Fibroblast of skin of scalp (primary cell): ENCODE data around the gene RBM10.
A peak's percentile ranks its signal among the peaks of the same experiment; 100 is the strongest.

Experiments
- DNase-seq: peaks from one replicate; pipeline ENCODE4 v3.0.0-alpha.2; 2013

The RBM10 gene

GRCh38 chrX:47178337-47178736, 33.3 kb downstream of the RBM10 start:
- no peak for DNase-seq

- peak; percentile 26 for DNase-seq
These were observed 34.4 kb downstream of the RBM10 start for GRCh38 chrX:47179221-47179927.

- no peak for DNase-seq
These were observed 34.9 kb downstream of the RBM10 start for GRCh38 chrX:47179928-47180255.

GRCh38 chrX:47180346-47180745, 35.3 kb downstream of the RBM10 start:
- no peak for DNase-seq

GRCh38 chrX:47181301-47181700, 36.3 kb downstream of the RBM10 start:
- no peak for DNase-seq

GRCh38 chrX:47182106-47182700, 37.2 kb downstream of the RBM10 start:
- no peak for DNase-seq

GRCh38 chrX:47184486-47184885, 39.5 kb downstream of the RBM10 start:
- DNase-seq = no peak

GRCh38 chrX:47185241-47185640, 40.2 kb downstream of the RBM10 start:
- no peak for DNase-seq

- no peak for DNase-seq
These were observed 41.2 kb downstream of the RBM10 start for GRCh38 chrX:47186096-47186740.

GRCh38 chrX:47187106-47187677, 42.2 kb downstream of the RBM10 start:
- DNase-seq = no peak

GRCh38 chrX:47189906-47190305, 44.9 kb downstream of the RBM10 start:
- DNase-seq = no peak

GRCh38 chrX:47190445-47191269, 45.6 kb downstream of the RBM10 start:
- DNase-seq = peak; percentile 94

GRCh38 chrX:47191331-47191730, 46.3 kb downstream of the RBM10 start:
- peak; percentile 6 for DNase-seq

- DNase-seq = no peak
These were observed 46.9 kb downstream of the RBM10 start for GRCh38 chrX:47191806-47192401.

- DNase-seq = peak; percentile 93
These were observed 48.6 kb downstream of the RBM10 start, which contains the start of gene UBA1 for GRCh38 chrX:47193475-47194193. Gene UBA1, plus strand, starts transcription at chrX:47193829. Its CDS starts 4,974 bp downstream, at chrX:47198803.

GRCh38 chrX:47194194-47194787, 49.3 kb downstream of the RBM10 start:
- DNase-seq = no peak

GRCh38 chrX:47196098-47196497, 51.1 kb downstream of the RBM10 start:
- DNase-seq = no peak

GRCh38 chrX:47197526-47197925, 52.5 kb downstream of the RBM10 start:
- no peak for DNase-seq

- peak; percentile 25 for DNase-seq
These were observed 53.1 kb downstream of the RBM10 start for GRCh38 chrX:47198026-47198686.

- no peak for DNase-seq
These were observed 53.7 kb downstream of the RBM10 start for GRCh38 chrX:47198687-47199080.

GRCh38 chrX:47199286-47199685, 54.3 kb downstream of the RBM10 start:
- DNase-seq = no peak
